Measurements from ENCODE around the gene PARP3.

PARP3 gene

GRCh38 chr3:51954713-51955112 is 12.6 kb downstream of the PARP3 start:
- no peak overlapping the region for H3K4me3 Mint-ChIP-seq
- peaks cover 21% of the 10 kb centered on the region for H3K27me3 Mint-ChIP-seq
- H3K9me3 Mint-ChIP-seq = no peaks in the 10 kb centered on the region
- H3K27ac Mint-ChIP-seq = no peak overlapping the region
- peaks cover 5% of the 10 kb centered on the region for H3K4me1 Mint-ChIP-seq (ENCODE audit: low read depth)
- peaks cover 4% of the 10 kb centered on the region for H3K36me3 Mint-ChIP-seq (ENCODE audit: low read depth)

DNA sequence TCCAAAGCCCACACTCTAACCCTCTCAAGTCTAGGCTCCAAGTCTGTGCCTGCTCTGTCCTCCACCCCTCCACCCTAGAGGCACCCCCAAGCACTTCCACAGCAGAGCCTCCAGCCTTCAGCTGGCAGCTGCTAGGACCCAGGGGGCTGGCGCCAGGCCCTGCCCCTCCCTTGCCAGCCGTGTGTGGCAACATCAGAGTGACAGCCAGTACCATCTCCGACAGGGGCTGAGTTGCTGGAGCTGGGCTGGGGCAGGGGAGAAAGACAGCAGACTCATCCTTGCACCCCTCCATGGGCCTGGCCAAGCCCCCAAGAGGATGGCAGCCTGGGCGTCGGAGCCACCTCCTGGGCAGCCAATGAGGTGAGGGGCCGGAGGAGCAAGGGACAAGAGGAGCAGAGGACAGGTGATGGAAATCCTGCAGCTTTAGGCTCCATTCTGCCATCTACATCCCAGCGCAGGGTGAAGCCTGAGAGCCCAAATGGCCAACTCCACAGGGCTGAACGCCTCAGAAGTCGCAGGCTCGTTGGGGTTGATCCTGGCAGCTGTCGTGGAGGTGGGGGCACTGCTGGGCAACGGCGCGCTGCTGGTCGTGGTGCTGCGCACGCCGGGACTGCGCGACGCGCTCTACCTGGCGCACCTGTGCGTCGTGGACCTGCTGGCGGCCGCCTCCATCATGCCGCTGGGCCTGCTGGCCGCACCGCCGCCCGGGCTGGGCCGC is 13.2 kb downstream of the PARP3 start, which contains the start of gene GPR62:
GPR62 (plus strand) TSS at position 207 of the 718 bp plus-strand sequence; CDS start at position 479, 272 bp downstream.
- Mint-ChIP-seq H3K27ac (no peak within 1 kb of the TSS), H3K4me3 (no peak within 1 kb of the TSS), H3K36me3 (ENCODE audit: low read depth) (peaks cover 4% of the 10 kb centered on the region), H3K4me1 (ENCODE audit: low read depth) (peaks cover 5% of the 10 kb centered on the region), H3K9me3 (no peaks in the 10 kb centered on the region), H3K27me3 (peaks cover 21% of the 10 kb centered on the region)

DNA sequence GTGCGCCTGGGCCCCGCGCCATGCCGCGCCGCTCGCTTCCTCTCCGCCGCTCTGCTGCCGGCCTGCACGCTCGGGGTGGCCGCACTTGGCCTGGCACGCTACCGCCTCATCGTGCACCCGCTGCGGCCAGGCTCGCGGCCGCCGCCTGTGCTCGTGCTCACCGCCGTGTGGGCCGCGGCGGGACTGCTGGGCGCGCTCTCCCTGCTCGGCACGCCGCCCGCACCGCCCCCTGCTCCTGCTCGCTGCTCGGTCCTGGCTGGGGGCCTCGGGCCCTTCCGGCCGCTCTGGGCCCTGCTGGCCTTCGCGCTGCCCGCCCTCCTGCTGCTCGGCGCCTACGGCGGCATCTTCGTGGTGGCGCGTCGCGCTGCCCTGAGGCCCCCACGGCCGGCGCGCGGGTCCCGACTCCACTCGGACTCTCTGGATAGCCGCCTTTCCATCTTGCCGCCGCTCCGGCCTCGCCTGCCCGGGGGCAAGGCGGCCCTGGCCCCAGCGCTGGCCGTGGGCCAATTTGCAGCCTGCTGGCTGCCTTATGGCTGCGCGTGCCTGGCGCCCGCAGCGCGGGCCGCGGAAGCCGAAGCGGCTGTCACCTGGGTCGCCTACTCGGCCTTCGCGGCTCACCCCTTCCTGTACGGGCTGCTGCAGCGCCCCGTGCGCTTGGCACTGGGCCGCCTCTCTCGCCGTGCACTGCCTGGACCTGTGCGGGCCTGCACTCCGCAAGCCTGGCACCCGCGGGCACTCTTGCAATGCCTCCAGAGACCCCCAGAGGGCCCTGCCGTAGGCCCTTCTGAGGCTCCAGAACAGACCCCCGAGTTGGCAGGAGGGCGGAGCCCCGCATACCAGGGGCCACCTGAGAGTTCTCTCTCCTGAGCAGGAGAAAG is 14.0 kb downstream of the PARP3 start:
- no peaks in the 10 kb centered on the region for H3K9me3 Mint-ChIP-seq
- peaks cover 4% of the 10 kb centered on the region for H3K36me3 Mint-ChIP-seq (ENCODE audit: low read depth)
- H3K27ac Mint-ChIP-seq = no peak overlapping the region
- H3K4me3 Mint-ChIP-seq = peak overlapping the region; percentile 26
- H3K27me3 Mint-ChIP-seq = peaks cover 21% of the 10 kb centered on the region
- H3K4me1 Mint-ChIP-seq (ENCODE audit: low read depth) = peaks cover 5% of the 10 kb centered on the region

- peaks cover 5% of the 10 kb centered on the region for H3K4me1 Mint-ChIP-seq (ENCODE audit: low read depth)
Observed at GRCh38 chr3:51957520-51958205, 15.5 kb downstream of the PARP3 start.

DNA sequence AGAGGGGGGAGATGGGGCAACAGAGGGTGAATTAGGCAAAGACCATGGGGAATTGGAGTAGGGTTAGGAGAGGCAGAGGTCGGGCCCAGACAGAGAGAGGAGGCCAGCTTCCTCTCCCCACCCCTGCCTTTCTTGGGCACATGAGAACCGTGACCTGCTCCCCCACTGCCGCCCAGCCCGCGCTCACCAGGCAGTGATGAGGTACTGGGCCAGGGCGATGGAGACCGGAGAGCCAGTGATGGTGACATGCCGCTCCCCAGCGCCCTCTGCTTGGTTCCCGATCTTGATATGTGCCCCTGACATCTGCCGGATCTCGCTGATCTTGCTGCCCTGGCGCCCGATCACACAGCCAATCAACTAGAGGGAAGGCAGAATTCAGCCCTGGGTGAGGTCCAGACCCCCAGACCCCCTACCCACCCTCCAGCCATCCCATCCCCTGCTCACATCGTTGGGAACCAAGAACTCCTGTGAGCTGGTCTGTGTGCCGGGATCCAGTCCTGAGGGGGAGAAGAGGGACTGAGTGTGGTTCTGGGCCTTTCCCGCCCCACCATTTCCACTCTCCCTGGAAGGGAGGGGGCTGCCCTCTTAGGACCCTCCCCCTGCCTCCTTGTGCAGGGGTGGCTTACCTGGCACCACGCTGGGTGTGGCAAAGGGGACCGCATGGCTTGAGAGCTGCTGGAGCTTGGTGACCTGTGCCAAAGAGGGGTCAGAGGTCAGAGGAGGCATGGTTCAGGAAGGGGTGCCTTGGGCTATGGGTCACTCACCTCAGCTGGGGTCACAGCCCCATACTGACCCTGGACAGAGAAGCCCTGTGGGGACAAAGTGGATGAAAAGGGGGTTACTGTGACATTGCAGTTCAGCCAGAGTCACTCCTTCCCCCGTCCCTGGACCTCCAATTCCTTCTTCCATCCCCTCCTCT is 16.7 kb downstream of the PARP3 start:
- no peak overlapping the region for H3K27ac Mint-ChIP-seq
- no peaks in the 10 kb centered on the region for H3K9me3 Mint-ChIP-seq
- peaks cover 14% of the 10 kb centered on the region for H3K27me3 Mint-ChIP-seq
- no peak overlapping the region for H3K4me3 Mint-ChIP-seq
- H3K4me1 Mint-ChIP-seq (ENCODE audit: low read depth) = peaks cover 5% of the 10 kb centered on the region
- peaks cover 4% of the 10 kb centered on the region for H3K36me3 Mint-ChIP-seq (ENCODE audit: low read depth)

More at GRCh38 chr3:51957520-51958205, 15.5 kb downstream of the PARP3 start:
- Mint-ChIP-seq H3K27me3 (peaks cover 21% of the 10 kb centered on the region), H3K27ac (no peak overlapping the region), H3K36me3 (ENCODE audit: low read depth) (peaks cover 4% of the 10 kb centered on the region), H3K9me3 (no peaks in the 10 kb centered on the region), H3K4me3 (no peak overlapping the region)

DNA sequence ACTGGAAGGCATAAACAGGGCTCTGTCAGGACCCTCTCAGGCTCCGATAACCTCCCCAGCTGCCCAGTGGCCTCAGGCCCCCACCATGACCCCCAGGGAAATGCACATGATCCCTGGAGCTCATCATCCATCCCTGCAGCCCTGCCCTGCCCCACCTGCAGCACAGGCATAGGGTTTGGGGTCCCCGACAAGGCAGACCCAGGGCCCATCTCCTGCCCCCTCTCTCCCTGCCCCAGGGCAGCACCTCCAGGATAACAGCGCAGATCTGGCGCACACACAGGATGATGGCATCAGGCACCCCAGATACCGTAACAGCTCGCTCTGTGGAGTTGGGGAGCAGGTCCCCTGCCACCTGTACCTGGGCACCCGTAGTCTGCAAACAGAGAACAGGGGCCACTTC is 17.5 kb downstream of the PARP3 start:
- H3K4me1 Mint-ChIP-seq (ENCODE audit: low read depth) = peaks cover 5% of the 10 kb centered on the region
- no peak overlapping the region for H3K27ac Mint-ChIP-seq
- H3K36me3 Mint-ChIP-seq (ENCODE audit: low read depth) = peaks cover 4% of the 10 kb centered on the region
- no peaks in the 10 kb centered on the region for H3K9me3 Mint-ChIP-seq
- no peak overlapping the region for H3K4me3 Mint-ChIP-seq
- peaks cover 6% of the 10 kb centered on the region for H3K27me3 Mint-ChIP-seq

GRCh38 chr3:51960386-51960785 is 18.2 kb downstream of the PARP3 start:
- Mint-ChIP-seq H3K9me3 (no peaks in the 10 kb centered on the region), H3K27me3 (peaks cover 3% of the 10 kb centered on the region), H3K4me3 (no peak overlapping the region), H3K27ac (no peak overlapping the region), H3K4me1 (ENCODE audit: low read depth) (peaks cover 5% of the 10 kb centered on the region), H3K36me3 (ENCODE audit: low read depth) (peaks cover 4% of the 10 kb centered on the region)

DNA sequence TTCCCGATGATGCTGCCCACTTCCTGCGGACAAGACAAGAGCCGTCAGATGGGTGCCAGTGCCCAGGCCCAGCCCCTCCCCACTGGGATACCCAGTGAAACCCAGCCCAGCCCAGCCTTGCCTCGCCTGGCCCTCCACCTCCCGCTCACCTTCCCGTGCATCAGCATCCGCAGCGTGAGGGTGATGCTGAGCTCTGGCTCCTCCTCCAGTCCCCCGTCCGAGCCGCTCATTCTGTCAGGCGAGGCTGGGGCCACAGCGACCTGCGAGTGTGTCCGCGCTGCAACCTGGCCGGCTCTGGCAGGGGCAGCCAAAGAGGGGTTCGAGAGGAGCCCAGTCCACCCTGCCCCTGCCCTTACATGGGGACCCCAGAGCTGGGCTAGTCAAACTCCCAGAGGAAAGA is 18.8 kb downstream of the PARP3 start:
- H3K9me3 Mint-ChIP-seq = no peaks in the 10 kb centered on the region
- peaks cover 4% of the 10 kb centered on the region for H3K36me3 Mint-ChIP-seq (ENCODE audit: low read depth)
- H3K4me3 Mint-ChIP-seq = no peak overlapping the region
- H3K27ac Mint-ChIP-seq = no peak overlapping the region
- peaks cover 5% of the 10 kb centered on the region for H3K4me1 Mint-ChIP-seq (ENCODE audit: low read depth)
- peaks cover 3% of the 10 kb centered on the region for H3K27me3 Mint-ChIP-seq

- Mint-ChIP-seq H3K9me3 (no peaks in the 10 kb centered on the region), H3K4me3 (no peak overlapping the region), H3K27me3 (no peaks in the 10 kb centered on the region), H3K36me3 (ENCODE audit: low read depth) (peaks cover 4% of the 10 kb centered on the region), H3K4me1 (ENCODE audit: low read depth) (peaks cover 4% of the 10 kb centered on the region), H3K27ac (no peak overlapping the region)
Observed at GRCh38 chr3:51961602-51962569, 19.7 kb downstream of the PARP3 start.

GRCh38 chr3:51962854-51963530 is 20.8 kb downstream of the PARP3 start:
- H3K4me1 Mint-ChIP-seq (ENCODE audit: low read depth) = peaks cover 4% of the 10 kb centered on the region
- no peaks in the 10 kb centered on the region for H3K27me3 Mint-ChIP-seq
- H3K4me3 Mint-ChIP-seq = no peak overlapping the region
- peaks cover 4% of the 10 kb centered on the region for H3K36me3 Mint-ChIP-seq (ENCODE audit: low read depth)
- H3K9me3 Mint-ChIP-seq = no peaks in the 10 kb centered on the region
- H3K27ac Mint-ChIP-seq = no peak overlapping the region

DNA sequence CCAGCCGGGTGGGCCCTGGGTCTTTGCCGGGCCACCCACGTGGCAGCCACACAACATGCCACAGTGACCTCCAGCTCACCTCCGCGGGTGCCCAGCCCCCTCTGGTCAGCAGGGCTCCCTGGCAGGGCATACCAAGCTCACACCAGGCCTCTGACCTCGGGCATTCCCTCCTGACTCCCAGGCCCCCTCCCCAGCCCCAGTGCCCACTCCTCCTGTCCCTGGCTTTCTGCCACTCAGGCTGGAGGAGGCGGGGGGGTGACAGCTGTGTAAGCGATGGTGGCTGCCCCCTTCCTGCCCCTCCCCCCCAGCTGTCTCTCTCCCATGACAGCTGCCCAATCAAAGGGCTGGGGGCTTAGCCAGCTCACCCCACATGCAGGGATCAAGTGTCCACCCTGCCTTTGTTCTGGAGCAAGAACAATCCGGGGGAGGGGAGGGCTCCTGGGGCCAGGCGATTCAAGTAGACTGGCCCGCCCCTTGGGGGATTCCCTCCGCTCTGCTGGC is 21.8 kb downstream of the PARP3 start:
- no peak overlapping the region for H3K4me3 Mint-ChIP-seq
- H3K27ac Mint-ChIP-seq = no peak overlapping the region
- H3K9me3 Mint-ChIP-seq = no peaks in the 10 kb centered on the region
- H3K36me3 Mint-ChIP-seq (ENCODE audit: low read depth) = no peaks in the 10 kb centered on the region
- no peaks in the 10 kb centered on the region for H3K27me3 Mint-ChIP-seq
- H3K4me1 Mint-ChIP-seq (ENCODE audit: low read depth) = peaks cover 8% of the 10 kb centered on the region

DNA sequence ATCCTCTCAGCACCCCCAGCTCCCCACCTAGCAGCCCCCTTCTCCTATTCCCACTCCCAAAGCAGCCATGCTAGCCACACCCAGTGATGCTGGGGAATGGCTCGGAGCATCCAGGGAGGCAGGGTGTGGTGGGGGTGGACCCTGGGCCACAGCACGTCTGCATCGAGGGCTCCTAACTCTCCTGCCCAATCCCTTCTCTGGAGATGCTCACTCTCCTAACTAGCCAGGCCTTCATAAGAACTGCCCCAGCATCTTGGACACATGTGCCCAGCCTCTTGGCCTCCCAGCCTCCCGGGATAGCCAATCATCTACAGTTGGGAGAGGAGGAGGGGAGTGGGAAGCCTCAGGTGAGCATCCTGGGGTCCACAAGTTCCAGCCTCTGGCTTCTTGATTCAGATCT is 22.4 kb downstream of the PARP3 start:
- no peaks in the 10 kb centered on the region for H3K36me3 Mint-ChIP-seq (ENCODE audit: low read depth)
- no peaks in the 10 kb centered on the region for H3K27me3 Mint-ChIP-seq
- no peak overlapping the region for H3K4me3 Mint-ChIP-seq
- H3K4me1 Mint-ChIP-seq (ENCODE audit: low read depth) = peaks cover 11% of the 10 kb centered on the region
- no peak overlapping the region for H3K27ac Mint-ChIP-seq
- H3K9me3 Mint-ChIP-seq = no peaks in the 10 kb centered on the region

GRCh38 chr3:51966016-51966415 is 23.9 kb downstream of the PARP3 start:
- Mint-ChIP-seq H3K27me3 (no peaks in the 10 kb centered on the region), H3K4me3 (no peak overlapping the region), H3K27ac (no peak overlapping the region), H3K9me3 (no peaks in the 10 kb centered on the region), H3K36me3 (ENCODE audit: low read depth) (no peaks in the 10 kb centered on the region), H3K4me1 (ENCODE audit: low read depth) (peaks cover 11% of the 10 kb centered on the region)

Data from stimulated activated naive CD8-positive, alpha-beta T cell treated with anti-CD3 and anti-CD28 coated beads, Interleukin-15, Interleukin-2, amounts not matched to agents 100 ng/mL and 50 ng/mL, for 24 hours (primary cell).